PFSK-1 (cell line): ENCODE results near the gene HAPLN3.

Experiments used
- FOXP2 ChIP-seq: optimal IDR thresholded peaks from 2 replicates; pipeline ENCODE3; 2011; ENCODE audit warnings: borderline replicate concordance, control low read depth, inconsistent platforms; ENCODE audit not compliant: insufficient read depth; ENCODE audit errors: extremely low read length, extremely low read depth
- POLR2AphosphoS5 ChIP-seq: IDR thresholded peaks from 2 replicates; pipeline ENCODE4 v1.6.1; 2012; ENCODE audit warnings: low read depth, mild to moderate bottlenecking, control low read depth, low read length, moderate library complexity
- SIN3A ChIP-seq: IDR thresholded peaks from 2 replicates; pipeline ENCODE4 v1.6.1; 2012; ENCODE audit warnings: mild to moderate bottlenecking, low read length, moderate library complexity, borderline replicate concordance; ENCODE audit not compliant: insufficient read depth
- TAF1 ChIP-seq: IDR thresholded peaks from 2 replicates; pipeline ENCODE4 v1.6.1; 2012; ENCODE audit warnings: low read length, control low read depth, borderline replicate concordance; ENCODE audit not compliant: insufficient read depth
- TF ChIP-seq, protein P1 (sequence below), 2 experiments: IDR thresholded peaks; 2 replicates each; pipeline versions ENCODE4 v1.6.1 to v1.8.0; 2011 to 2012; ENCODE audit warnings: low read depth in 2 of 2, low read length in 2 of 2, control low read depth in 1 of 2, inconsistent platforms in 1 of 2, mild to moderate bottlenecking in 1 of 2, moderate library complexity in 1 of 2; ENCODE audit not compliant: insufficient read depth in 1 of 2

- TF ChIP-seq POLR2AphosphoS5 (no peak), TAF1 (no peak), SIN3A (no peak), FOXP2 (no peak)
- TF ChIP-seq, protein P1, sequence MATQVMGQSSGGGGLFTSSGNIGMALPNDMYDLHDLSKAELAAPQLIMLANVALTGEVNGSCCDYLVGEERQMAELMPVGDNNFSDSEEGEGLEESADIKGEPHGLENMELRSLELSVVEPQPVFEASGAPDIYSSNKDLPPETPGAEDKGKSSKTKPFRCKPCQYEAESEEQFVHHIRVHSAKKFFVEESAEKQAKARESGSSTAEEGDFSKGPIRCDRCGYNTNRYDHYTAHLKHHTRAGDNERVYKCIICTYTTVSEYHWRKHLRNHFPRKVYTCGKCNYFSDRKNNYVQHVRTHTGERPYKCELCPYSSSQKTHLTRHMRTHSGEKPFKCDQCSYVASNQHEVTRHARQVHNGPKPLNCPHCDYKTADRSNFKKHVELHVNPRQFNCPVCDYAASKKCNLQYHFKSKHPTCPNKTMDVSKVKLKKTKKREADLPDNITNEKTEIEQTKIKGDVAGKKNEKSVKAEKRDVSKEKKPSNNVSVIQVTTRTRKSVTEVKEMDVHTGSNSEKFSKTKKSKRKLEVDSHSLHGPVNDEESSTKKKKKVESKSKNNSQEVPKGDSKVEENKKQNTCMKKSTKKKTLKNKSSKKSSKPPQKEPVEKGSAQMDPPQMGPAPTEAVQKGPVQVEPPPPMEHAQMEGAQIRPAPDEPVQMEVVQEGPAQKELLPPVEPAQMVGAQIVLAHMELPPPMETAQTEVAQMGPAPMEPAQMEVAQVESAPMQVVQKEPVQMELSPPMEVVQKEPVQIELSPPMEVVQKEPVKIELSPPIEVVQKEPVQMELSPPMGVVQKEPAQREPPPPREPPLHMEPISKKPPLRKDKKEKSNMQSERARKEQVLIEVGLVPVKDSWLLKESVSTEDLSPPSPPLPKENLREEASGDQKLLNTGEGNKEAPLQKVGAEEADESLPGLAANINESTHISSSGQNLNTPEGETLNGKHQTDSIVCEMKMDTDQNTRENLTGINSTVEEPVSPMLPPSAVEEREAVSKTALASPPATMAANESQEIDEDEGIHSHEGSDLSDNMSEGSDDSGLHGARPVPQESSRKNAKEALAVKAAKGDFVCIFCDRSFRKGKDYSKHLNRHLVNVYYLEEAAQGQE (IDR thresholded peaks at IDR 0.05; ENCODE audit: insufficient read depth in 1 of 2, low read depth in 2 of 2, low read length in 2 of 2) = no peak
Measured at GRCh38 chr15:88896333-88897033, 1.1 kb upstream of the HAPLN3 start.
